Skeletal muscle cell (primary cell): ENCODE data around the gene MAST3.
A peak's percentile ranks its signal among the peaks of the same experiment; 100 is the strongest.

Experiments used
- DNase-seq: peaks from one replicate; pipeline ENCODE4 v3.0.0-alpha.2; 2010; ENCODE audit warnings: low read depth
- H3K4me3 ChIP-seq: 2 replicates; pipeline ENCODE4 v1.5.1; 2011; ENCODE audit warnings: low read depth, mild to moderate bottlenecking, control low read depth, low read length, moderate library complexity

The MAST3 gene

DNA sequence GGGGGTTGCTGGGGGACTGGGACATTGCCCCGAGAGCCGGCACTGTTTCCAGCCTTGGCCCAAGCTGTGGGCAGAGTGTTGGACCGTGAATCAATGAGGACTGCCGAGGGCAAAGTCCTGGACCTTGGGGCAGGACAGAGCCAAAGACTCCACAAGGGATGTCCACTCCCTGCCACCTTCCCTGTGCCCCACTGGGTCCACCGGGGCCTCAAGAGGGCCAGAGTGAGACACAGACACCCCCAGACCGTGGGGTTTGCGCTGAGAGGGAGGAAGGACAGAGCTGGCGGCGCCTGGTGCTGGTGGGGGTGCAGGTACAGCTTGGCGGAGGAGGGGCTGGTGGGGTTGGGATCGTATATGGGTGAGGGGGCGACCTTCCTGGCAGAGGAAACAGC lies 11.8 kb downstream of the MAST3 start:
- DNase-seq, result no peak
- H3K4me3 ChIP-seq, result peak overlapping the region; percentile 64

DNA sequence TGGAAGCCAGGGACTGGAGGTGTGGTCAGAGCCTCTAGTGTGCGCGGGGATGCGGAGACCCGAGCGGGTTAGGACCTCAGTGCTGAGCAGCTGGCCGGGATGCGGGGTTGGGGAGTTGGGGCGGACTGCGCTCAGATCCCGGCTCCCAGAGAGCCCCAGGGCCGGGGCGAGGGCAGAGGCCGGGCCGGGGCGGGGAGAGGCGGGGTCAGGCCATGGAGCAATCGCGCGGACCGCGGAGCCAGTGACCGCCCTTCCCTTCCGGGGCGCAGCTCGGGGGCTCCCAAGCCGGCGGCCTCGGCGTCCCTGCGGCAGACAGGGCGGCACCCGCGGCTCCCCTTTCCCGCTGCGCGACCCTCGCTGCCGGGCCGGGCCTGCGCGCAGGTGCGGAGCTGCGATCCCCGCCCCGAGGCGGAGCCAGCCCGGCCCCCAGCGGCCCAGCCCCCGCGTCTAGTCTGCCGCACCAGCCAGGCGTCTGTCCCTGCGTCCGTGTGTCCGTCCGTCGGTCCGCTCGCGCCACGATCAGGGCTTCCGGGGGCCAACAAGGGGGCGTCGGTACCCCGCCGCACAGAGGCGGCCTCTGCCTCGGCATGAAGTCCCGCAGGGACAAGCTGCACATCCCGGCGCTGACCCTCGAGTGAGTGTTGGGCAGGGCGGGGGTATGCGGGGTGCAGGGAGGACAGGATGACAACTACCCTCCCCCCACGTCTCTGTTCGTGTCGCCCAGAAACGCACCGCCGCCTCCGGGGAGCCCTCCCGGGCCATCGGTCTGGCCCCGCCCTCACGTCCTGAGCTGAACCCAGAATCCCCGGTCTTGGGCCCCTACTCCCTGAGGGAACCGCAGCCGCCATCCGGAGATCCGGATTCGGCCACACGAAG lies 12.4 kb downstream of the MAST3 start:
- DNase-seq, result no peak
- H3K4me3 ChIP-seq, result peak overlapping the region; percentile 64

DNA sequence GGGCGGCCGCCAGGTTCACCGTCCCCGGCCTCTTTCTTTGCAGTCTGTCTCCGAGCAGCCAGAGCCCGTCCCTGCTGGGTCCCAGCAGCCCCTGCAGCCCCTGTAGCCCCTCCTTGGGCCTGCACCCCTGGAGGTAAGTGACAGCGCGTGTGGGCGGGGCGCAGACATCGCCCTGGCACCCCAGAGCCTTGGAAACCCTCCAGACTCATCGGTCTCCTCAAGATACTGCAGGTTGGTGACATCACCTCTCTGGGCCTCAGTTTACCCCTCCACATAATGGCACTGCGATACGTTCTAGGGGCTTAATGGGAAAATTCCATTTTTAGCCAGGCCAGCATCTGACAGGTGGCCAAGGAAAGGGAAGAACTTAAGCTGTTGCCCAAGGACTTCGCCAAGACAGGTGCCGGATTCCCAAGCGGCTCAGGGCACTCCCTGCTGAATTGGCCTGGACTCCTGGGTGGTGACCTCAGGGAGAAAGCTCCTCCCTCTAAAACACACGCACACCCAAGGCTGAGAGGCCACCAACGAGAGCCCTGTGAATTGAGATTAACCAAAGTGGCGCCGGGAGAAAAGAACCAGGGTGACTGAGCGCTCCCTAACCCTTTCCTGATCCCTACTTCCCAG lies 13.1 kb downstream of the MAST3 start:
- peak overlapping the region; percentile 64 for H3K4me3 ChIP-seq
- DNase-seq, result no peak

DNA sequence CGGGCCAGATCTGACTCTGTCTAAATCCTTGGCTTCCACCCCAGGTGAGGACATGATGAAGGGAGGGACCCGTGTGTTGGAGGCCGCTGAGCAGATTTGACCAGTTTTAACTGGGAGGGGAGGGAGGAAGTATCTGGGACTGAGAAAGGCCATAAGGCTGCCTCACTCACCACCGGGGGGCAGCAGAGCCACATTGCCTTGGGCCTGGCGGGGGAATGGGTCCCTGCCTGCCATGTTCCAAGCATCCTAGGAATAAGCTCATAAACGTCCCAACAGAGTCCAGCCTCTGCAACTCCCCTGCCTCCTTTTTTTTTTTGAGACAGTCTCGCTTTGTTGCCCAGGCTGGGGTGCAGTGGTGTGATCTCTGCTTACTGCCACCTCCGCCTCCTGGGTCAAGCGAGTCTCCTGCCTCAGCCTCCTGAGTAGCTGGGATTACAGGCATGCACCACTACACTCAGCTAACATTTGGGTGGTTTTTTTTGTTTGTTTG lies 15.5 kb downstream of the MAST3 start:
- no peak overlapping the region for H3K4me3 ChIP-seq
- DNase-seq, result no peak

DNA sequence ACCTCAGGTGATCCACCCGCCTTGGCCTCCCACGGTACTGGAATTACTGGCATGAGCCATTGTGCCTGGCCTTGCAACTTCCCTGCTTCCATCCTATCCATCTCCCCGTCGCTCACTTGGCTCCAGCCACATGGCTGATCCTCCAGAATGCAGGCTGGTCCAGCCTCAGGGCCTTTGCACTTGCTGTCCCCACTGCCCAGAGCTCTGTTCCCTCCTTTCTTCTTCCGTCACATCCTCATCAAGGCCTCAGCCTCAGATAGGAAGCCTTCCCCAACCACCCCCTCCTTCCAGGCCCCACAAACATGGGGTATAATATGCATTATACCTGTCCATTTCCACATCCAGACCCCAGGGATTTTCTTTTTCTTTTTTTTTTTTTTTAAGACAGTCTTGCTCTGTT lies 16.2 kb downstream of the MAST3 start:
- DNase-seq, result no peak
- no peak overlapping the region for H3K4me3 ChIP-seq

DNA sequence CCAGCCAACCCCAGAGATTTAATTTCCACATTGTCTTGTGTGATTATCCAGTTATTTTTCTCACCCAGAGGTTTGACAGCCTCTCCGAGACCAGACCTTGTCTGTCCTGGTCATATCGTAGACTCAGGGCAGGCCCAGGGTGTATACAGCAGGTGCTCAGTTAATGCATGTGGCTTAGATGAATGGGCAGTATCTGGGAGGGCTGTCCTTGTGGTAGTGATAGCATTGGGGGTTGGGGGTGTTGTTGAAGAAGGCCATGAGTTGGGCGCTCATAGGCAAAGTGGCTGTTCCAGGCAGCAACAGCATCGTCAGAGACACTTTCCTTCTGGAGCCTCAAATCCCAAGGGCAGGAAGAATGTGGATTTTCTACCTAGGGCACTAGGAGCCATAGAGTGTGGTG lies 16.9 kb downstream of the MAST3 start:
- H3K4me3 ChIP-seq, result no peak overlapping the region
- no peak for DNase-seq

DNA sequence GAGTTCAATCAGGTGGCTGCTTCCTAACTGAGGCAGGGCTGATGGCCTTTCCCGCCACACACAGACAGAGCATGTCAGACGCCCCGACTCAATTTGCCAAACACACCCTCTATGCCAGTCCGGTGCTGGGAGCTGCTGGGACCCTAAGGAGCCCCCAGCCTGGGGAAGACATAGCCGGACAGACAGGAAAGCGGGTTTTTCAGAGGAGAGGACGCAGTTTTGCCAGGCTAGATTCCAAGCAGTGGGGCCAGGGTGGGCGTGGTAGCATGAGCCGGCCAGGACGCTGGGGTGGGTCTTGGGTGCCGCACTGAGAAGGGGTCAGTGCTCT lies 19.8 kb downstream of the MAST3 start:
- DNase-seq, result no peak
- H3K4me3 ChIP-seq, result peak overlapping the region; percentile 40

DNA sequence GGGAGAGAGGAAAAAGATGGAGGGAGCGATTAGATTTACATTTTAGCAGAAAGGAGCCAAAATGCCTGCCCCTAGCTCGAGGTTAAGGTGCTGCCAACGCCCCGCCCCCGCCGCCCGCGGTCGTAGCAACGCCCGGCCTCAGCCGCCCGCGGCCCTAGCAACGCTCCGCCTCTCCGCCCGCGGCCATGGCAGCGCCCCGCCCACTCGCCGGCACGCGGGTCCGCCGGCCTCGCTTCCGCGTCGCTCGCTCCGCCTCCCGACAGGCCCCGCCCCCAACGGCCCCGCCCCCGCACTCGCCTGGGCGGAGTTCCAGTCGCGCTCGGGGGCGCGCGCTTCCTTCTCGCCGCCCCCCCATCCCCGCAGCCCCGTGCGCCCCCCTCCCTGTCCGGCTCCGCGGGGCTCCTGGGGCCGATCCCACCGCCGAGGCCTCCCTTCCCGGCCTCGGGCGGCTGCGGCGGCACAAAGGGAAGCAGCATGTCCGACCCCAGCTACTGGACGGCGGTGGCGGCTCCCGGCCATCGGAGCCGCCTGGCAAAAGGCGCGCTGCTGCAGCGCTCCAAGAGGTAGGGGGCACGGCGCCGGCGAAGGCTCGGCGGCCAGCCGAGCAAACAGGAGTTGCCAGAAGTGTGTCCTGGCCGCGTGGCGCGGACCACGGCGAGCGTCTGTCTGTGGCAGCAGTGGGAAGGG lies 20.3 kb downstream of the MAST3 start:
- H3K4me3 ChIP-seq, result peak overlapping the region; percentile 63
- DNase-seq, result no peak

DNA sequence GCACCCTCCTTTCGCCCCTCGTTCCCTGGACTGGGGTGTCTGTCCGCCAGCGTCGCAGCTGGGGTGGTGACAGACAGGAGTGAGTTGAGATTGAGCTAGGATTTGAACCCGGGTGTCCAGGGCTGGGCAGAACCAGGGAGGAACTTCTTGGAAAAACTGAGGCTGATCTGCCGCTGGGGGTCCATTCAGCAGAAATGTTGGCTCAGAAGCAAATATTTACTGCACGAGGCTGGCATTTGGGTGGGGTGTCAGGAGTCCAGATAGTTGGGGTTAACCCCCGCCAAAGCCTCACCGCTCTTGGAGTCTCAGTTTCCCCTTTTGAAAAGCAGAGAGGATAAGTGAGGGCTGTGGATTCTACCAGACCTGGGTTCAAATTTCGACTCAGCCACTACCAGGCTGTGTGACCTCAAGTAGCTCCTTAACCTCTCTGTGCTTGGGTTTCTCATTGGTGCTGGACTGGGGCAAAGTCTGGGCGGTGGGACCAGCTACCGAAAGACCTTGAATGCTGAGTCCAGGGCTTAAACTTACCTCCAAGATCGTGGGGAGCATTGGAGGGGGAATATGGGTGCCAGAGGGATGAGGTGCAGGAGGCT lies 20.9 kb downstream of the MAST3 start:
- peak overlapping the region; percentile 63 for H3K4me3 ChIP-seq
- DNase-seq, result no peak

DNA sequence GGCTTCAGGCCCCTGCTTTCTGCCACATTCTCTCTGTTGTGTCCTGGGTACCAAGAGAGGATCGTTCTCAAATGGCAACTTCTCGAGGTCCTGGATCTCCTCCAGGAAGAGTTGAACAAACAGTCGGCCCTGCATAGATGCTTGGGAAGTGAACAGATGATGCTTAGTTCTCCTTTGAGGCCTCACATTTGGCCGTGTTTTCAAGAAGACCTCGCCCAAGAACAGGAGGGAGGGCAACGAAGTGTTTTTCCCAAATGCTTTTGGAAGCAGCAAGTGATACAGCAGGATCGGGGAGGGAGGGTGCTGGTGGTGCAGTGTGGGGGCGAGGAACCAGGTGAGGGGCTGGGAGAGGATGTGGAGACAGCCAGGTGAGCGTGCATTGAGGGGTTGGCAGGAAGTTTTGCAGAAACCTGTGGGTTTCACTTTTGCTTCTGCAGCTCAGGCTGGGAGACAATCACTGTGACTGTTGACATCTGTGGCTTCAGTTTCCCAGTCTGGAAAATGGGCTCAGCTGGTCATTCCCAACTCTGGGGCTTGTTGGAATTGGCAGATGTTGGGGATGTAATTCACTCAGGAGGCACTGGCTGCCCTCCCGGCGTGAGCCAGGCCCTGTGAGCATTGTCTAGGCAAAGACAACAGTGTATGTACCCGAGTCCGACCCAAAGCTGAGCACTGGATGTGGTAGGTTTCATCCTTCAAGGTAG lies 21.6 kb downstream of the MAST3 start:
- peak overlapping the region; percentile 63 for H3K4me3 ChIP-seq
- DNase-seq, result no peak

DNA sequence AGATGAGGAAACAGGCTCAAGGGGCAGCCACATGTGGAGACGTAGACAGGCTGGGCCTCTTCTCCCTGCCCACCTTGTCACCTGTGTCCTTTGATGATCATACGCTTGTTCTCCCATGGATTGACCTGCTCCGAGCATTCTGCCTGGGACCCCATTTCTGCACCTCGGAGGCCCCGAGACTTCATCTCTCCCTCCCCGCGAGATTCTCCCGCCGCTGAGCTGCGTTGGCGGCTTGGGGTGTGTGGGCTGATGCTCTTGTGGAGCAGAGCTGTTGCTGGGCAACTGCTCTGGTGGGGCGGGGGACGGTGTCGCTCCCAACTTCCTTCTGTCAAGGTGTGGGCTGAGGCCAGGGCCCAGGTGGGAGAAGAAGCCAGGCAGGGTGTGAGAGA lies 22.1 kb downstream of the MAST3 start:
- no peak for DNase-seq
- H3K4me3 ChIP-seq, result no peak overlapping the region

DNA sequence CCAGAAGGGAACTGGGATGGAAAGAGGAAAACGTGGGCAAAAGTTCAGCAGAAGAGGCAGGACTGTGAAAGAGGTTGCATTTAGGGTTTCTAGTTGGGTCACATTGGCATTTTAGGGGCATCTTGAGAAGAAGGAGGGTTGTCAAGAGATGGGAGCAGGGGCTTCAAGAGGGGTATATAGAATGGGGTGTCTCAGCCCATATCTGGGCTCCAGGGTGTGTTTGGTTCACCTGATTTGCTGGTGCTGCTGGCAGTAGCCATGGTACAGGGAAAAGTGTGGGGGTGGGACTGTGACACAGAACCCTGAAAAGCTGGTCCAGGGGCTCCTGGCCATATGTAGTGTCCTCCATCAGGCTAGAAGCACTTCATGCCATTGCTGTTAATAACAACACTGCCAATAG lies 22.5 kb downstream of the MAST3 start:
- H3K4me3 ChIP-seq, result no peak overlapping the region
- DNase-seq, result no peak

DNA sequence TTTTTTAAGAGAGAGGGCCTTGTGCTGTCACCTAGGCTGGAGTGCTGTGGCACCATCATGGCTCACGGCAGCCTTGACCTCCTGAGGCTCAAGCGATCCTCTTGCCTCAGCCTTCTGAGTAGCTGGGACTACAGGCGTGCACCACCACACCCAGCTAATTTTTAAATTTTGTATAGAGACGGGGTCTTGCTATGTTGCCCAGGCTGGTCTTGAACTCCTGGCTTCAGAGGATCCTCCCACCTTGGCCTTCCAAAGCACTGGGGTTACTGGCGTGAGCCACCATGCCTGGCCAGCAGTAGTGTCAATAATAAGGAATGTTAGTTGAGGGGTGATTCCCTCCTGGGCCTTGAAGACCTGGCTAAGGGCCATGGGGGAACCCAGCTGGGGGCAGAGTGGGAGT lies 23.6 kb downstream of the MAST3 start:
- DNase-seq, result no peak
- H3K4me3 ChIP-seq, result no peak overlapping the region

DNA sequence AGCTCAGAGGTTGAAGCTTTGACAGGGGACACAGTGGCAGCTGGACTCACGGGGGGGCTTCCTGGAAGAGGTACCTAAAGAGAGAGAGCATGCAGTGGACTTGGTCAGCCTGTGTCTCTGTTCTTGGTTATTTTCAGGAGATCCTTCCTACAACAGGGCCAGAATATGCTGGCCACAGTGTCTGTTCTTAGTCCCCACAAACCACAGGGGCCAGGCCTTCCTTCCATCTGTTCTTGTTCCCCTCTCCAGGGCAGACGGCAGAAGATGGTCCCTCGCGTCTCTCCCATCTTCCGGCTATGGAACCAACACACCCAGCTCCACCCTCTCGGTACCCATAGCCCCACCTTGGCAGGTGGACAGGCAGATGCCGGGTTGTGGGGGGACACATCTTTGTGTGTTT lies 24.8 kb downstream of the MAST3 start:
- DNase-seq, result no peak
- H3K4me3 ChIP-seq, result no peak overlapping the region

DNA sequence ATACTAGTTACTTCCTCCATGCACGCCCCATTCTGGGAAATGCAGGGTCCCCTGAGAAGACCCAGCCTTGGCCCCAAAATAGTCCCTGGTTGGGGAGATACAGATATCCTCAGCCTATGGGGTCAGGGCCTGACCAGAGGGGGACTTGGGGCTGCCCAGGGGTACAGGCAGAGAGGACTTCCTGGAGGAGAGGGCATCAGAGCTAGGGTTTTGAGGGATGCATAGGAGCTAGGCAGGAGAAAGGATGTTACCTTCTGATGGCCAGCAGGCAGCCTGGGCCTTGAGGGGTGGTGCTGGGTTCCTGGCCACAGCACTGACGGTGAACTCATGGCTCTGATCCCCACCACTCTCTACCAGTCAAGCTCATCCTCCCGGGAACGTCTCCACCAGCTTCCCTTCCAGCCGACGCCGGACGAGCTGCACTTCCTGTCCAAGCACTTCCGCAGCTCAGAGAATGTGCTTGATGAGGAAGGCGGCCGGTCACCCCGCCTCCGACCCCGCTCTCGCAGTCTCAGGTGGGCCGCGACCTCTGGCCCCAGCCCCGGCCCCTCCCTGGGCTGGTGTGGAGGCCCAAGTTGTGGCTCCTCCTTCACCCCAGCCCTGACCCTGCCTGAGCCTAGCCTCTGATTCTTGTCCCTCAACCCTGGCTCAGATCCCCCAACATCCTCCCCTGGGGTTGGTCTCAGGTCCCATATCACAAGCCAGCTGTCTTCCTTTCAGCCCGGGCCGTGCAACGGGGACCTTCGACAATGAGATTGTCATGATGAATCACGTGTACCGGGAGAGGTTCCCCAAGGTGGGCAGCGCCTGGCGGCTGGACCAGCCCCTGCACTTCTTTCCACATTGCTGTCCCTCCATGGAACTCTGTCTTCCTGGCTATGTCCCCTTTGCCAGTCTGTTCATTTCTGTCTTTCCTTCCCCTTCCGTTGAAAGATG lies 25.6 kb downstream of the MAST3 start:
- no peak for DNase-seq
- no peak overlapping the region for H3K4me3 ChIP-seq

DNA sequence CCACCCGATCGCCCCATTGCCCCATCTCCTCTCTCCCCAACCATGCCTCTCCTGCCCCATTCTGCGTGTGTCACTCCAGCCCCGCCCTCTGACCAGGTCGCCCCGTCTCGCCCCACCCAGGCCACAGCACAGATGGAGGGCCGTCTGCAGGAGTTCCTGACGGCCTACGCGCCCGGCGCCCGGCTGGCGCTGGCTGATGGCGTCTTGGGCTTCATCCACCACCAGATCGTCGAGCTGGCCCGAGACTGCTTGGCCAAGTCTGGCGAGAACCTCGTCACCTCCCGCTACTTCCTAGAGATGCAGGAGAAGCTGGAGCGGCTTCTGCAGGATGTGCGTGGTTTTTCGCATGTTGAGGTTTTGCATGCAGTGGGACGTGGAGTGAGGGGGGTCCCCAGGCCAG lies 26.2 kb downstream of the MAST3 start:
- H3K4me3 ChIP-seq, result no peak overlapping the region
- no peak for DNase-seq

DNA sequence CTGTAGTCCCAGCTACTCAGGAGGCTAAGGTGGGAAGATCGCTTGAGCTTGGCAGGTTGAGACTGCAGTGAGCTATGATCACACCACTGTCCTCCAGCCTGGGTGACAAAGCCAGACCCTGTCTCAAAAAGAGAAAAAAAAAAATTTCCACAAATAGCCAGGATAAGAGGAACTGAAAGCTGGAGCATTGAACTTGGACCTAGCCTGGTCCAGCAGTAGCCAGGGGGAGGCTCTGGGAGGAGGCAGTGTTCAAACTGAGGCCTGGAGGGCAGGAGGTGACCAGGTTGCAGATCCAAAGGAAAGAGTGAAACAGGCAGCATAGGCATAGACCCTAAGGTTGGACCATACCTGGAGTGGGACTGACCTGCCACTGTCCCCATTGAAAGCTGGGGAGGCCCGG lies 28.5 kb downstream of the MAST3 start:
- no peak overlapping the region for H3K4me3 ChIP-seq
- DNase-seq, result no peak

DNA sequence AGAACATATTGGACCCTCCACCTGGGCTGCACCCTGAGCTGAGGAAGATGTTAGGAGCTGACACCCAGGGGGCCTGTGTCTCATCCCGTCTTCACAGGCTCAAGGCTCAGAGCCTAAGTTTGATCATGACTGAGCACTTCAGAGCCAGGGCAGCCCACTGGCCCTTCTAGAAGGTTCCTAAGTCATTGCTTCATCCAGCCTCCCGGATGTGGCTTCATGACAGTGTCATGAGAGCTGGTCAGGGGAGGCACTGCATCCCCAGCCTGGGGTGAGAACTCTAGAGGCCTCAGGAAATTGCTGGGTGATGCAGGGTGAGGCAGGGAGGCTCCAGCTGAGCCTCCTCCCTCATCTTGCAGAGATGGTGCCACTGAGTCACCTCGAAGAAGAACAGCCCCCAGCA lies 30.5 kb downstream of the MAST3 start:
- no peak overlapping the region for H3K4me3 ChIP-seq
- DNase-seq, result no peak

DNA sequence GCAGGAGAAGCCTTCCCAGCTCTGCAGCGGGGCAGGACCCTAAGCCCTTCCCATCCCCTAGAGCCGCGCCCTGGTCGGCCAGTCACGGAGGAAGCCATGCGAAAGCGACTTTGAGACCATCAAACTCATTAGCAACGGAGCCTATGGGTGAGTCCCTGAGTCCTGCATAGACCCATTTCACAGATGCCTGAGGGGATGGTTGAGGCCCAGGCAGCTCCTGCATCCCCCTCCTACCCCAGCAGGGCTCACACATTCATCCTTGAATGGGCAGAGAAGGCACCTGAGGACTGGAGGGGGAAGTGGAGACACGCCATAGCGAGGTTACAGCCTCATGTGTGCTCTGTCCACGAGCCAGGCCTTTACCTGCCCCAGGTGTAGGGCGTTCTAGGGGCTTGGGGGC lies 31.2 kb downstream of the MAST3 start:
- H3K4me3 ChIP-seq, result no peak overlapping the region
- no peak for DNase-seq
